Activated CD4-positive, alpha-beta T cell treated with anti-CD3 and anti-CD28 coated beads, Interleukin-2, amount 50 U/mL, for 16 hours (primary cell): ENCODE measurements around the gene RHOF.
A peak's percentile ranks its signal among the peaks of the same experiment; 100 is the strongest.
"Not testable (repeated sequence)": the region's sequence is repeated elsewhere in the genome, so short reads cannot be mapped to it uniquely, and the experiment has no call there.

Source experiments
- DNase-seq: peaks from one replicate; pipeline ENCODE4 v3.0.0-alpha.2; 2020

RHOF gene

DNA sequence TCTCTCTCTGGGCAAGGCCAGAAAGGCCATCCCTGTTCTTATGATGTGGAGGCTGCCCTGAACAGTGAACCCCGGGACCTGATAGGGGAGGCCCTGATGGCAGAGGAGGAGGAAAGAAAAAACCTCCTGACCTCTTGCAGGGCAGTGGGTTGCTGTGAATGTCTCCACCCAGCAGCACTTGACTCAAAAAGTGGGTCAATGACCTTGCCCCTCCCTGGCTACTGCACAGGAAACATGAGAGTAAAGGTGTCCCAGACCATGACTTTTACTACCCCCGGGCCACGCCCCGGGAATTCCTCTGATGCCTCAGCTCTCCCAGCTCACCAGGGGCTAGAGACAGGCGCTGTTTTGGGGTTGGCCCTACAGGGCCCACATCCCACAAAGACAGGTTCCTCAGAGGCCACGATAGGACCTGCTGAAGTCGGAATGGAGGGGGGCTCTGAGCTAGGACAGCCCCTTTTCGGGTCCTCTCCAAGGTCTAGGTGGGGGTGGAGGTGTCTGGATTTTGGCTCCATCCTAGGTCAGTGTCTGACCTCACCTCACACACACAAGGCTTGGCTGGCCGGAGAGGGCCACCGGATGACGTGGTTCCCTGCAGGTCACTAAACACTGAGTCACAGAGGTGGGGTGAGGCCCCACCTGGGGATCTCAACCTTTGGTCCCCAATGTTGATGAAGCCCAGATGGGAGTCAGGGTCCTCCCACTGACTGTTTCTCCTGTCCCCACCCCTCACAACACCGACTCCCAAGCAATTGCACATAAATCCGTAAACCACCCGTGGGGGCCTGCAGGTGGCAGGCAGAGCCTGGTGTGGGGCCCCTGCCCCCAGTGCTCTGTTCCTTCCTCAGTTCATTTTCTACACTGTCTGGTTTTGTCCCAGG is 1.6 kb downstream of the RHOF start:
- DNase-seq, result no peak

DNA sequence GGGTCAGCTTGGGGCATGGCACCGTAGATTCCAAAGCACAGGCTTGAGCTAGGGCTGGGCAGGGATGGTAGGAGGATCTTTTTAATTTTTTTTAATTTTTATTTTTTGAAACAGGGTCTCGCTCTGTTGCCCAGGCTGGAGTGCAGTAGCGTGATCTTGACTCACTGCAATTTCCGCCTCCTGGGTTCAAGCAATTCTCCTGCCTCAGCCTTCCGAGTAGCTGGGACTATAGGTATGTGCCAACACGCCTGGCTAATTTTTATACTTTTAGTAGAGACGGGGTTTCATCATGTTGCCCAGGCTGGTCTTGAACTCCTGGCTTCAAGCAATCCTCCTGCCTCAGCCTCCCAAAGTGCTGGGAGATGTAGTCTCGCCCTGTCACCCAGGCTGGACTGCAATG is 2.7 kb downstream of the RHOF start:
- DNase-seq, result not testable (repeated sequence)

DNA sequence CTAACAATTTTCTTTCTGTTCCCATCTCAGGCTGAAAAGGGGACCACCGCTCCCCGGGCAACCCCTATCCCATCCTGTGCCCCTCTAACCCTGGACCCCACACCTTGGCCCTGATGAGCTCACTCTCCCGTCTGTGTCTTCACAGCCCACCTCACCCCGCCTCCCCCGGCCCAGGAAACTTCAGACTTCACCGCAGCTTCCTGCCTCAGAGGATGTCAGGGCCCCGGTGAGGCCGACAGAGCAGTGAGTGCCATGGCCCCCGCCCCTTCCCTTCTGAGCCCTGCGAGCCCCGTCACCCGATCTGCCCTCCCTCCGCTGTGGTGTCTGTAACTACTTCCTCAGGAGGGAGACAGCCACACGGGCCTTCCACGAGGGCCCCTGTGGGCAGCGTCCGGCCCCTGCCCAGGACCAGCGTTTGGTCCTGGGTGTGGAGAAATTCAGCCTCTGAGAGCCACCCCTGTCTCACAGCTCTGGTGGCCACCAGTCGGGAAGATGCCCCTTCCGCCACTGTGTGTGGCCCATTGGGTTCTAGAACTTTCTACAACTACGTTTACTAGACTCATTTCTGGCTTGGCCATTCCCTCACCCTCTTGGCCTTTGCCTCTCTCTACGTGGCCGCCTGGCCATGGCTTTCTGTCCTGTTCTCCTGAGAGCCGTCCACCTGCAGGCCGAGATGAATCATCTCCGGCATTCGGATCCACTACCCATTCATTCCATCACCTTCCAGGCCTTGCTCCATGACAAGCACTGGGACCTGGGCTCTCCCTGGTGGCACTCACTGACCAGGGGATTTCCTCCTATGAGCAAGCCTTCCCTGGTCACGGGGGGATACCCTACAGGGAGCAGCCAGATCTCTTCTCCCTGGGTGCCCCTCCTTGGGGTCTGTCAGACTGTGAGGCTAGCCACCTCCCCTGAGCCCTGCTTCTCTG is 3.4 kb downstream of the RHOF start:
- peak; percentile 96 for DNase-seq

DNA sequence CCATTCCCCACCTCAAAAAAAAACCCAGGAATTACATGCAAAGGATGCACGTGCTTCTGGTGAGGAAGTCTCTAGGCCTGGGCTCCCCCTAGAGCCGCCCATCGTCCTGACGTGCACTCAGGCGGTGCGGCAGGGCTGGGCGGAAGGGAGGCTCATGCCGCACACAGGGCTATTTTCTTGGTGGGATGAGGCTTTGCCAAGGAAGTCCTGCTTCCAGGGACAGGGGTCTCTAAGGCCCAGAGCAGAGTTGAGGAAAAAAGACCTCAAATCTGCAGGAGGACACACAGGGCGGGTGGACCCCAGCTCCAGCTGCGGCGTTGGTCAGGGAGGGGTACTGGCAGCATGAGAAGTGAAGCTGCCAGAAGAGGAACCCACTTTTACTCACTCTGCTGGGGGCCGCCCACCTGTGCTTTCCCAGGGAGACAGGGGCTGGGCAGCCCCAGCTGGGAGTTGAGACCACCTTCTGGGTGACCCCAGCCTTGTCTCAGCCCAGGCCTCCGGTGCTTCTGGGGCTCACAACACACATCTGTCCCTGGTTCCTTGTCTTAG is 4.2 kb downstream of the RHOF start:
- no peak for DNase-seq

DNA sequence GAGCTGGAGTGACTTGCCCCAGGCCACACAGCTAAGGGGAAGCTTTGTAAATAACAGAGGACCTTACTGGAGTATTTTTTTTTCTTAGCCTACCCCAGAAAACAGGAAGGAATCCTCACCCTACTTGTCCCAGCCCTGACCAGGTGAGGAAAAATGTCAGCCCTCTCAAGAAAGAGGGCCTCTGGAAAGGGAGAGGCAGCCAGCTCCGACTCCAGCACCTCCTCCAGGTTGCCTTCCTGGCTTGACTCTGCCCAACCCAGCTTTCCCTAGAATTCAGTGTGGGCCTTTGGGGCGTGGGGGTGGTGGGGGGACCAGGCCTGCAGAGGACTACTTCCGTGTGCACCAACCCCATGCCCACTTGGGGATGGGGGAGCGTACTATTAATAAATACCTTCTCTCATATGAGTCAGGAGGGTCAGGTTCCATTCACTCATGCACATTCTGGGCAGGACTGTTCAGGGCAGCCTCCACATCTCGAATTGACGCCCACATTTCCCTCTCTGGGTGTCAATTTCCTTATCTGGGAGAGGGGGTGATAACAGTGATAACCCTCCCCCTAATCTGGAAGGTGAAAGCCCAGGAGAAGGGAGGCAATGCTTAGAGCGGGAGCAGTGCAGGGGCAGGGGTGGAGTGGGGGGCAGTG is 5.2 kb downstream of the RHOF start:
- DNase-seq, result no peak

DNA sequence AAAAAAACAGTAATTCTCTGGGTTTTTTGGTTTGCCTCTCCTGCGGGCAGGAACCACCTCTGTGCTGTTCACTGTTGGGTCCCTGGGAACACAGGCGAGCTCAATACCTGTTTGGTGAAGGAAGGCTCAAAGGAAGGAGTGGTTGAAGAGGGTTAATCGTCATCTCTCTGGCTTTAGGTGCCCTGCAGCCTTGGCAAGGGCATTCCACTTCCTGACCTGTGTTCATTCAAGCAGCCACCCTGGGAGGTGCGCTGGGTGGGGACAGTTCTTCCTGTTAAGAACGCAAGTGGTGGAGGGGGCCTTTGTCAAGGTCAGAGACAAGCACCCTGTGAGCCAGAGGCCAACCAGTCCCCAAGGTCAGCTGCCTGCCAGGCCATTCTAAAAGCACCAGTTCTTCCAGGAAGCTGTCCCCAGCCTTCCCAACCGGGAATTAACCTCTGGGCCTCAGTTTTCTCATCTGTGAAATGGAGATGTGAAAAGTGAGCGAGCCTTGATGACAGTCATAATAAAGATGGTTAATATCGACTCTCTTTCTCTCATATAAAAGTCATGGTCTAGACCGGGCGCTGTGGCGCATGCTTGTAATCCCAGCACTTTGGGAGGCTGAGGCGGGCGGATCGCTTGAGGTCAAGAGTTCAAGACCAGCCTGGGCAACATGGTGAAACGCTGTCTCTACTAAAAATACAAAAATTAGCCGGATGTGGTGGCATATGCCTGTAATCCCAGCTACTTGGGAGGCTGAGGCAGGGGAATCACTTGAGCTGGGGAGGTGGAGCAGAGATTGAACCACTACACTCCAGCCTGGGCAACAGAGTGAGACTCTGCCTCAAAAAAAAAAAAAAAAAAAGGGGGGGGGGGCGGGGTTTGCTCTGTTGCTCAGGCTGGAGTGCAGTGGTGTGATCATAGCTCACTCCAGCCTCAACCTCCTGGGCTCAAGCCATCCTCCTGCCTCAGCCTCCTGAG is 6.1 kb downstream of the RHOF start:
- peak; percentile 56 for DNase-seq

DNA sequence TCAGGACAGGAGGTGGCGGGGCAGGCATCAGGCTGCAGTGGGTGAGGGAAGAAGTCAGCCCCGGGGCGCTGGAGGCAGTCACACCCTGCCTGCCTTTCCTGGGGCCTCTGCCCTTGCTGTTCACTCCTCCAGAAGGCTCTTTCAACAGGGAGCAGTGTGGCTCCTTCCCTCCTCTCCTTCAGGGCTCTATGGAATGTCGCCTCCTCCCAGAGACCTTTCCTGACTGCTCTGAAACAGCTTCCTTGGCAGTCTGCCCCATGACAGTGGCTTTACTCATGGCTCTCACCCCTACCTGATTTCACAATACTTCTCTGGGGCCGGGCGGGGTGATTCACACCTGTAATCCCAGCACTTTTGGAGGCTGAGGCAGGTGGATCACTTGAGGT is 7.1 kb downstream of the RHOF start:
- DNase-seq, result no peak

DNA sequence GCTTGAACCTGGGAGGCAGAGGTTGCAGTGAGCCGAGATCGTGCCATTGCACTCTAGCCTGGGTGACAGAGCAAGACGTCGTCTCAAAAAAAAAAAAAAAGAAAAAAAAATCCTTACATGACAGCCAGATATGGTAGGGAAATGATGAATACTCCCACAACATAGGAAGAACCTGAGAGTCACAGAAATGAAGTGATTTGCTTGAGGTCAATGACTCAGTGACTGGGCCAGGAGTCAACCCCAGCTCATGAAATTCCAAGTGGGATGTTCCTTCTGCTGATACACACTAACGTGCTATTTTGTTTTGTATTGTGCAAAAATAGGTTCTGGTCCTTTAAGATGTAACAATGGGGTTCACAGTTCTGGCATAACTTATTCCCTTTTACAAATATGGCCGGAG is 9.0 kb downstream of the RHOF start:
- DNase-seq, result no peak

DNA sequence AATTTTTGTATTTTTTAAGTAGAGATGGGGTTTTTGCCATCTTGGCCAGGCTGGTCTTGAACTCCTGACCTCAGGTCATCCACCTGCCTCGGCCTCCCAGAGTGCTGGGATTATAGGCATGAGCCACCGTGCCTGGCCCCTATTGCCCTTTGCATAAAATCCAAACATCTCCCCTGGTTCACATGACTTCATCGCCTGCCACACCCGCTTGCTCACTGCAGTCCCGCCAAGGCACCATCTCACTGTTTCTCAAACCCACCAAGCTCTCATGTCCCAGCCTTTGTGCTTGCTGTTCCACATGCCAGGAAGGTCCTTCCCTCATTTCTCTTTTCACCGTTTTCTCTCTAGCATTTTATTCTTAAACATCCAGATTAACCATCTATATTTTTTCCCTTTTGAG is 9.7 kb downstream of the RHOF start:
- DNase-seq, result no peak

DNA sequence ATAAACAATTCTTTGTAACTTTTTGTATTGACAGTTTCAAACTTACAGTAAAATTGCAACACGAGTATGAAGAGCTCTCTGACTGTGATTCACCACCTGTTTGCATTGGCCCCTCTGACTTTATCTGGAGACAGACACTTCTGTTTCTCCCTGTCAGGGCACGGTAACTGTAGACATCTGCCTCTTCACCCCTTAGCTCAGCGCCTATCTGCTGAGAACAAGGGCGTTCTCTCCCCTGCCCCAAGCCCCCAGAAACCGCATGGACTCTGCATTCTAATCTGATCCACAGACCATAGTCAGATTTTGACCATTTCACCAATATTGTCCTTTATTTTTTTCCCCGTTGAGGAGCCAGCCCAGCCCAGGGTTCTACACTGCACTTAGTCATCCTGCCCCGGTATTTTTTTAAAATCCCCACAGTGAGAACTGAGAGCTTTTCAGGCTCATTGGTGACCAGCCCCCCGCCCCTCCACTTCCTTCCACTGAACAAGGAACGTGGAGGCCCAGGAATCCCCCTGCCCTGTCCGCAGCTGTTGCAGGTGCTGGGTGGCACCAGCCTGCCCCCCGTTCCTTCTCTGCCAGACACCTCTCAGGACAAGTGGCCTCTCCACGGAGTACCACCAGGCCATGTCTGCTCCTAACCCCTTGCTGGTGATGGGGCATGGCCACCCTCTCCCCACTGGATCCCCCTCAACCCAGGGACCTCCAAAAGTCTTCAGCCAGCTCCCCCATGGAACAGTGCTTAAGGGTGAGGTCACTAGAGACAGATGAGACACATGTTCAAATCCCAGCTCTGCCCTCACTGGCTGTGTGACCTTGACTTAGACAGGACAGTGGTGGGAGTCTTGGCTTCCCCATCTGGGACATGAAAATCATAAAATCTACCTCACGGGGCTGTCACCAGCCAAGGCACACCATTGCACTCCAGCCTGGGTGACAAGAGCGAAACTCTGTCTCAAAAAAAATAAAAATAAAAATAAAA is 11.2 kb downstream of the RHOF start:
- DNase-seq, result peak; percentile 74

DNA sequence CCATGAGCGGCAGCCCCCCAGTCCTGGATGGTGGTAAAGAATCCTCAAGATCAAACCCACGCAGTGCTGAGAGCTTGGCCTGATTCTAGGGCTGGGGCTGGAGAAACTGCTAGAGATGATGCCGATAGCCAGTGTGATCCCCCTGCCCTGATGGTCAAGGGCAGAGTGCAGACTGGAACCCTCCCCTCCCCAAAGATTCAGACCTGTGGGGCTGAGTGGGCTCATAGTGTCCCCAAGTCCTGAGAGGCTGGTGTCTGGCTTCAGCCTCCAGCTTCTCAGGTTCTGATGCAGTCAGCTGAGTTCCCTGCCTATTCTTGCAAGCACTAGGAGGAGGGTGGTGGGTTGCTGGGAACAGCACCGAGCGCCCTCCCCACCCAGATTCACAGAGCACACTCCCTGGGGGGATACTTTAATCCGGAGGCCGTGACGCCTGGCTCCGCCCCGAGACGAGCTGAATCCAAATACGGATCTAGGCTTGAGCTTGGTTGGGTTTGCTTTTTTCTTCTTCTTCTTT is 11.9 kb downstream of the RHOF start:
- no peak for DNase-seq

DNA sequence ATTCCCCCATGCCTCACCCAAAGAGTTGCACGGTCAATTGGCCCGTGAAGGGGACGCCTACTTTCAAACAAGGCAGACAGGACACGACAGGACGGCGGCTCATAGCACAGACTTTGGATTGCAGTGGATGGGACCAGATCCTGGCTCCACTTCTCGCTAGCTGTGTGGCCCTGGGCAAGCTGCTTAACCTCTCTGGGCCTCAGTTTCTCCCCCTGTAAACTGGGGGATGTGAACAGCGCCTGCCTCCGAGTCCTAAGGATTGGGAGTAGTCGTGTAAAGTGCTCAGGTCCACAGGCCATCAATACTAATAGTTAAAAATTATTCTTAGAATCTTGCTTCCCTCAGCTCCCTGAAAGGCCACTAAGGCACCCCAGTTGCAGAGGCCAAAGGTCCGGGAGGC is 13.1 kb downstream of the RHOF start:
- DNase-seq, result no peak

DNA sequence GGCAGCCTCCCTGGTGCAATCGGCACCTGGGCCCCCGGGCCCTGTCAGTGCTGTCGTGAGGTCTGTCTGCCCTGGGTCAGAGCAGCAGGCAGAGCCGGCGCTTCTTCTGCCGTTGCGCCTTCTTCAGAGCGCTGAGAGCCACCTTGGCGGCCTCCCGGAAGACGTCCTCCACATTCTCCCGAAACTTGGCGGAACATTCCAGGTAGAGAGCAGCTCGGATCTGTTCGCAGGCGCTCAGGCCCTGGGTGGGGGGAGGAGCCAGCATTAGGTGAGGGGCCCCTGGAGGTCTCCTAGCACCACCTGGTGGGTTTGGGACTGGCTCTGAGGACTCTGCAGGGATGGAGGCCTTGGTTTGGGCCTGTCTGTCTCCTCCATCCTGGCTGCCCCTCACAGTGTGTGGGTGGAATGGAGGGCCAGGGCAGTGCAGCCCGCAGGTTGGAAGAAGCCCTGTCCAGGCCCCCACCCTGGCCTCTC is 14.0 kb downstream of the RHOF start:
- DNase-seq, result no peak

DNA sequence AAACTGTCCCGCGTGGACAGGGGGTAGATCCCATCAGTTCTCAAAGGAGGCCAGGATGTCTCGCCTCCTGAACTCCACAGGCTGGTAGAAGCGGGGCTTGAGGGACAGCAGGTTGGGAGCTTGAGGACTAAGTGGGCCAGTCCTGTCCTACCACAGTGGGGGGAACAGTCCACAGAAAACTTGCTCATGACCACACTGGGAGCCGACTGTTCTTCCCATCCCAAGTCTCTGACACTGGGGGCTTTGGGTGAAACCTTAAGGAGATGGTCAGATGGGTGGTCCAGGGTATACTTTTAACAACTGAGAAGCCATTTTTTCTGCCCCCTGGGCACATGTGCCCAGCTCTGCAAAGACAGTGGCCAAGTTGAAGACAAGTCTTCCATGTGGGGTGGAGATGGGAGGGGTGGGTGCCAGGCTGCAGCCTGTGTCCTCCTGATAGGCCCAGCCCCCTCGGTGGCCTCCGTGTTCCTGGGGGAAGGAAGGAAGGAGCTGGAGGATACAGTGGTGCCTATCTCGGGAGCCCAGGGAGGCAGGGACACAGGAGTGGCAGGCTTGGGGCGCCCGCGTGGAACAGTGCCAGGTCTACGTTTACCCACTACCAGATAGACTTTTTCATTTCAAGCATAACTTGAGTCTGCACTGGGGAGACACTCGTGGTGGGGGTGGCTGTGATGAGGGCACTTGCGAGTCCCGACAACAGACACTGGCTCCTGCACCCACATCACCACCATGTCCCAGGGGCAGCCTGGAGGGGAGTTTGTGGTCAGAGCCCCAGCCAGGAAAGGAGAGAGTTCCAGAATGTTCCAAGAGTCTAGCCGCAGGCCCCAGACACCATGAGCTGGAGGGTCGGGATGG is 14.7 kb downstream of the RHOF start:
- DNase-seq, result no peak

DNA sequence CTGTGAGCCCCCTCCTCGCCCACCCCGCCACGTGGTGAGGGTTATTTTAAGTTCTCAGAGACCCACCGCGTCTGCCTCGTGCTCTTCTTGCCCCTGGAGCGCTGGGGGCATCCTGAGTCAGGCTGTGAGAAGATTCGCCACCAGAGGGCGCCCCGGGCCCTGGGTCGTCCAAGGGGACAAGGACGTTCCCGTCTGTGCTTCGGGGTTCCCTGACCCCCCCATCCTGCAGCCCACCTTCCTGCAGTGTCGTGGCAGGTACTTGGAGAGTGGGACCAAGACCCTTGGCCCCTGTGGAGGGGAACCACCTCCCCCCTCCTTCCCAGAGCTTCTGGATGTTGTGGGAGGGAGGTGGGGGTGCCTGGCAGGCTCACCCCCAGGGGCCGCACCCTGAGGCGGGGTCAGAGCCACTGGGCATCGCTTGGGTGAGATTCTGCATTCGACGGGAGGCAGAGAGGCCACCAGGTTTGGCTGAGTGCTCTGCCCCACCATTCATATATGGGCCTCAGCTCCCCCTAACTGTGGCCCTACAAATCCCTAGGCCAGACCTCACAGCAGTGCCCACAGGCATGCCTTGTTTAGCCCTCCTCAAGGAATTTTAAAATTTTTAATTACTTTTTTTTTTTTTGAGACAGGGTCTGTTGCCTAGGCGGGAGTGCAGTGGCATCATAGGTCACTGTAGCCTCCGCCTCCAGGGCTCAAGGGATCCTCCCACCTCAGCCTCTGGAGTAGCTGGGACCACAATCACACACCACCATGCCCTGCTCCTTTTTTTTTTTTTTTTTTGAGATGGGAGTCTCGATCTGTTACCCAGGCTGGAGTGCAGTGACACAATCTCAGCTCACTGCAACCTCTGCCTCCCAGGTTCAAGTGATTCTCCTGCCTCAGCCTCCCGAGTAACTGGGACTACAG is 17.0 kb downstream of the RHOF start:
- peak; percentile 88 for DNase-seq

DNA sequence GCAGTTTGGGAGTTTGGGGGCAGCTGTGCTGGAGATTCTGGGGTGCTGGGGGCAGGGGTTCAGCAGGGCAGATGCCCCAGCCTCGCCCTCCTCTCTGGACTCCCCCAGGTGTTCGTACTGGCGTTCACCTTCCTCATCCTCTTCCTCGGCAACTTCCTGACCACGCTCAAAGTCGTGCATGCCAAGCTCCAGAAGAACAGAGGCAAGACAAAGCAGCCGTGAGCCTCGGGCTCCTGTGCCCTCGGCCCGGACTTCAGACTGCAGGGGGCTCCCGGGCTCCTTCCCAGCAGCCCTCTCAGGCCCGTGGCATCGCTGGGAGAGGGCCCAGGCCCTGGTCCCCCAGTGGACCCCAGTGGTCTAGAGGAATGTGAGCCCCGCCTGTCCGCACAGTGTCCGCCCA is 18.0 kb downstream of the RHOF start:
- DNase-seq, result no peak

DNA sequence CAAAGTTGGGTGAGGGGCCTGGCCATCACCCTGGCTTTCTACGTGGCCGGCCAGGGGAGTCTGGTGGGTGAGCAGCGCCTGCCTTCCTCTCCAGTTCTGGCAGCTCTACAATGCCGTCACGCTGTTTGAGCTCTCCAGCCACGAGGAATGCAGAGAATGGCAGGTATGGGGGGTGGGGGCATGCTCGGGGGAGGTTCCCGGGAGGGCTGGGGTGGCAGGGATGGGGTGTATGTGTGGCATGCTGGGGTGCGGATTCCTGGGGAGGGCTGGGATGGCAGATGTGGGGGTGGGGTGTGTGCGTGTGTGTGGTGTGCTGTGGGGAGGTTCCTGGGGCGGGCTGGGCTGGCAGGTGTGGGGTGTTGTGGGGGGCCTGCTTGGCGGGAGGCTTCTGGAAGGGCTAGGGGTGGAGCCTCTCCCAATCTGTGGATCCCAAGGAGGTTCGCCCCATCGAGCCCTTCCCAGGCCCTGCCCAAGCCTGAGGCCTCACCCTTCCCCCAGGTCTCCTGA is 18.5 kb downstream of the RHOF start:
- DNase-seq, result no peak
